Measurements from ENCODE around the gene VARS2. TPM values are rescaled to one million over a fixed set of nuclear protein-coding genes. Genes with fewer than 3 reads are reported as not detected.

VARS2 gene
- total RNA-seq, 4 donors from 2014 or later, result 24.2 to 40.0 (median 31.1) TPM

GRCh38 chr6:30932665-30933365, 18.8 kb downstream of the VARS2 start:
- Histone ChIP-seq H3K9me3 (peaks cover 0 to 5% (median 0%) of the 10 kb centered on the region in 4 donors), H3K27me3 (no peaks in the 10 kb centered on the region), H3K4me1 (no peaks in the 10 kb centered on the region), H3K27ac (no peak overlapping the region), H3K36me3 (no peaks in the 10 kb centered on the region), H3K4me3 (no peak overlapping the region)
- no peak for DNase-seq
- no peak for TF ChIP-seq POLR2A (IDR thresholded peaks at IDR 0.05)
- no peak for TF ChIP-seq CTCF (IDR thresholded peaks at IDR 0.05)

GRCh38 chr6:30935018-30935417, 21.0 kb downstream of the VARS2 start:
- TF ChIP-seq CTCF (IDR thresholded peaks at IDR 0.05) (no peak), POLR2A (IDR thresholded peaks at IDR 0.05) (no peak)
- Histone ChIP-seq H3K4me3 (no peak overlapping the region), H3K9me3 (no peaks in the 10 kb centered on the region), H3K36me3 (no peaks in the 10 kb centered on the region), H3K27me3 (no peaks in the 10 kb centered on the region), H3K27ac (no peak overlapping the region), H3K4me1 (no peaks in the 10 kb centered on the region)
- no peak for DNase-seq

GRCh38 chr6:30937265-30937664, 23.2 kb downstream of the VARS2 start:
- no peaks in the 10 kb centered on the region for H3K36me3 ChIP-seq
- H3K27me3 ChIP-seq, result no peaks in the 10 kb centered on the region
- no peaks in the 10 kb centered on the region for H3K9me3 ChIP-seq
- no peak overlapping the region for H3K27ac ChIP-seq
- no peak for DNase-seq
- no peak overlapping the region for H3K4me3 ChIP-seq
- TF ChIP-seq CTCF (IDR thresholded peaks at IDR 0.05) (no peak), POLR2A (IDR thresholded peaks at IDR 0.05) (no peak)
- no peaks in the 10 kb centered on the region for H3K4me1 ChIP-seq

- Histone ChIP-seq H3K9me3 (no peaks in the 10 kb centered on the region), H3K27me3 (no peaks in the 10 kb centered on the region), H3K27ac (no peak overlapping the region), H3K36me3 (no peaks in the 10 kb centered on the region), H3K4me3 (no peak overlapping the region), H3K4me1 (peaks cover 0 to 5% (median 0%) of the 10 kb centered on the region in 4 donors)
- TF ChIP-seq CTCF (IDR thresholded peaks at IDR 0.05) (no peak), POLR2A (IDR thresholded peaks at IDR 0.05) (no peak)
- no peak for DNase-seq
These were observed 24.7 kb downstream of the VARS2 start for GRCh38 chr6:30938730-30939129.

- no peak for DNase-seq
- Histone ChIP-seq H3K27ac (no peak overlapping the region), H3K4me3 (no peak overlapping the region), H3K27me3 (no peaks in the 10 kb centered on the region), H3K36me3 (no peaks in the 10 kb centered on the region), H3K9me3 (no peaks in the 10 kb centered on the region), H3K4me1 (peaks cover 0 to 5% (median 0%) of the 10 kb centered on the region in 4 donors)
- no peak for TF ChIP-seq CTCF (IDR thresholded peaks at IDR 0.05)
- no peak for TF ChIP-seq POLR2A (IDR thresholded peaks at IDR 0.05)
These were observed 25.4 kb downstream of the VARS2 start for GRCh38 chr6:30939473-30939872.

Data from Peyer's patch (tissue), 4 donors.